DND-41 (cell line): ENCODE measurements around the gene SLC24A3.

Experiments used
- ATAC-seq: fragments of 200-7000 bp; cut with Tn5 transposase; 3 replicates; pipeline ENCODE4 v1.9.1; 2021; ENCODE audit warnings: low read depth; ENCODE audit not compliant: insufficient read depth
- DNase-seq: peaks from one replicate; pipeline ENCODE4 v3.0.0-alpha.2; 2020
- H2AFZ ChIP-seq: 2 replicates; pipeline ENCODE4 v1.6.0; 2012; ENCODE audit warnings: low read depth, low read length
- H3K27ac ChIP-seq: 2 replicates; pipeline ENCODE4 v1.5.1; 2012; ENCODE audit warnings: low read length, inconsistent platforms
- H3K27me3 ChIP-seq: fragments of 200-600 bp; sonication (generic); 2 replicates; pipeline ENCODE4 v1.6.0; 2012; ENCODE audit warnings: low read length, mild to moderate bottlenecking, inconsistent platforms; ENCODE audit not compliant: insufficient read depth, poor library complexity
- H3K36me3 ChIP-seq: 2 replicates; pipeline ENCODE4 v1.5.1; 2012; ENCODE audit warnings: low read length, inconsistent platforms; ENCODE audit not compliant: insufficient read depth
- H3K4me1 ChIP-seq: 2 replicates; pipeline ENCODE4 v1.5.1; 2012; ENCODE audit warnings: mild to moderate bottlenecking, low read length; ENCODE audit not compliant: insufficient read depth
- H3K4me2 ChIP-seq: 2 replicates; pipeline ENCODE4 v1.6.0; 2012; ENCODE audit warnings: mild to moderate bottlenecking, moderate library complexity, low read length, inconsistent platforms; ENCODE audit not compliant: insufficient read depth
- H3K4me3 ChIP-seq, 2 experiments: fragments of 200-600 bp in 1 of 2; shearing (Covaris generic) in 1 of 2; 2 replicates each; pipeline ENCODE4 v1.5.1; 2012 to 2016; ENCODE audit warnings: inconsistent platforms in 2 of 2, low read length in 2 of 2, mild to moderate bottlenecking in 2 of 2, low read depth in 1 of 2, moderate library complexity in 1 of 2
- H3K79me2 ChIP-seq: 2 replicates; pipeline ENCODE4 v1.6.0; 2012; ENCODE audit warnings: low read length, inconsistent platforms; ENCODE audit not compliant: insufficient read depth
- H3K9ac ChIP-seq: 2 replicates; pipeline ENCODE4 v1.6.0; 2012; ENCODE audit warnings: low read depth, mild to moderate bottlenecking, inconsistent platforms, low read length, moderate library complexity
- H3K9me3 ChIP-seq: 2 replicates; pipeline ENCODE4 v1.5.1; 2012; ENCODE audit warnings: low read length, moderate library complexity, mild to moderate bottlenecking, inconsistent platforms; ENCODE audit not compliant: insufficient read depth, severe bottlenecking
- H4K20me1 ChIP-seq: 2 replicates; pipeline ENCODE4 v1.6.0; 2012; ENCODE audit warnings: low read length; ENCODE audit not compliant: insufficient read depth
- EZH2 ChIP-seq: IDR thresholded peaks from 3 replicates; pipeline ENCODE4 v1.6.1; 2012; ENCODE audit warnings: borderline replicate concordance, low read depth, mild to moderate bottlenecking, moderate library complexity, low read length, inconsistent platforms; ENCODE audit not compliant: severe bottlenecking
- TF ChIP-seq, protein P1 (sequence below): IDR thresholded peaks from 2 replicates; pipeline ENCODE4 v1.5.1; 2012; ENCODE audit warnings: borderline replicate concordance, low read length, moderate library complexity, mild to moderate bottlenecking; ENCODE audit not compliant: poor library complexity, severe bottlenecking; ENCODE audit errors: extremely low read depth

Gene SLC24A3

DNA sequence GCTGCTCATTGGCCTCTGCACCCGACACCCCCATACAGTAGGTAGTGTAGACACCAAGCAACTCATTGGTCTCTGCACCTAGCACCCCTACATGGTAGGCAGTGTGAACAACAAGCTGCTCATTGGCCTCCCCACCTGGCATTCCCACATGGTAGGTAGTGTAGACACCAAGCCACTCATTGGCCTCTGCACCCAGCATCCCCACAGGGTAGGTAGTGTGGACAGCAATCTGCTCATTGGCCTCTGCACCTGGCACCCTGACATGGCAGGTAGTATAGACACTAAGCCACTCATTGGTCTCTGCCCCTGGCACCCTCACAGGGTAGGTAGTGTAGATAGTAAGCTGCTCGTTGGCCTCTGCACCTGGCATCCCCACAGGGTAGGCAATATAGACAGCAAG is 226.0 kb downstream of the SLC24A3 start:
- ATAC-seq (no peak), DNase-seq (no peak)
- Histone ChIP-seq H3K27ac (no peak overlapping the region), H3K9ac (no peak overlapping the region), H3K27me3 (no peaks in the 10 kb centered on the region), H3K36me3 (no peaks in the 10 kb centered on the region), H3K4me2 (no peak overlapping the region), H3K4me1 (peaks cover 15% of the 10 kb centered on the region), H4K20me1 (no peaks in the 10 kb centered on the region), H3K9me3 (peaks cover under 1% of the 10 kb centered on the region), H3K79me2 (no peaks in the 10 kb centered on the region), H2AFZ (no peak overlapping the region), H3K4me3 (no peak overlapping the region)
- TF ChIP-seq, protein P1, sequence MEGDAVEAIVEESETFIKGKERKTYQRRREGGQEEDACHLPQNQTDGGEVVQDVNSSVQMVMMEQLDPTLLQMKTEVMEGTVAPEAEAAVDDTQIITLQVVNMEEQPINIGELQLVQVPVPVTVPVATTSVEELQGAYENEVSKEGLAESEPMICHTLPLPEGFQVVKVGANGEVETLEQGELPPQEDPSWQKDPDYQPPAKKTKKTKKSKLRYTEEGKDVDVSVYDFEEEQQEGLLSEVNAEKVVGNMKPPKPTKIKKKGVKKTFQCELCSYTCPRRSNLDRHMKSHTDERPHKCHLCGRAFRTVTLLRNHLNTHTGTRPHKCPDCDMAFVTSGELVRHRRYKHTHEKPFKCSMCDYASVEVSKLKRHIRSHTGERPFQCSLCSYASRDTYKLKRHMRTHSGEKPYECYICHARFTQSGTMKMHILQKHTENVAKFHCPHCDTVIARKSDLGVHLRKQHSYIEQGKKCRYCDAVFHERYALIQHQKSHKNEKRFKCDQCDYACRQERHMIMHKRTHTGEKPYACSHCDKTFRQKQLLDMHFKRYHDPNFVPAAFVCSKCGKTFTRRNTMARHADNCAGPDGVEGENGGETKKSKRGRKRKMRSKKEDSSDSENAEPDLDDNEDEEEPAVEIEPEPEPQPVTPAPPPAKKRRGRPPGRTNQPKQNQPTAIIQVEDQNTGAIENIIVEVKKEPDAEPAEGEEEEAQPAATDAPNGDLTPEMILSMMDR: no peak
- TF ChIP-seq EZH2: no peak

DNA sequence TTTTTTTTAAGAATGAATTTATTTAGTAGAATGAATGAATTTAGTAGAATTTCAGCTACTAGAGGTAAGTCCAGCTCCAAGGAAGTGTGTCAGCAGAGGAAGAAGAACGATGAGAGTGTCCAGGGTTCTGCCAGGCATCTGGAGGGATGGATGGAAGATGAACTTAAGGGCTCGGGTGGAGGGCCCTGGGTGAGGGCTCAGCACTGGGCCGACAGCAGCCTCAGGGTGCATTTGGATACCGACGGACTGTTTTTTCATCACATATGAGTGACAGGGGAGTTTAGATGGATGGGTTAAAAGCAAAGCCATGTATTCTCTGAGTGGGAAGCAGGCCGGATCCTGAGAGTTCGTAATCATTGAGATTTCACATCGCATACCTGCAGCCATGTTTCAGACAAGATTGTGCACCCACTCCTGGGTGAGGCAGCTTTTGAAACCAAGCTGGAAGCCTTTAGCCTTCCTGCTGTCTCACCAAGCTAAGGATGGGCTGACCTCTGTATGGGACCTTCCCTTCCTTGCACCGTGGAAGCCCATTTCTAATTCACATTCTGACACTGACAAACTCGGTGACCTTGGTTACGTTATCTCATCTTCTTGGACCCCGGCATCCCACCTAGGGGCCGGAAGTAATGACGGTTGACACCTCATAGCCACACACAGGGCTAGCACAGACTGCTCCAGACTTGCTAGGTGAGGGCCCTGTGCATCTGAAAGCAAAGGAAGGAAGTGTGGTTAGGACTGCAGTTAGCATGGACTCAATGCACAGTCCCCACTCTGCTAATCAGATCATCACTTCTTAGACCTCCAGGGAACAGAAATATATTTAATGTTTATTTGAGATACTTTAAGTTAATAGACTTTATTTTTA is 228.5 kb downstream of the SLC24A3 start:
- Histone ChIP-seq H3K36me3 (no peaks in the 10 kb centered on the region), H4K20me1 (no peaks in the 10 kb centered on the region), H3K27me3 (no peaks in the 10 kb centered on the region), H3K4me3 (no peak overlapping the region), H3K9me3 (peaks cover 4% of the 10 kb centered on the region), H3K79me2 (no peaks in the 10 kb centered on the region), H3K9ac (no peak overlapping the region), H3K27ac (no peak overlapping the region), H3K4me2 (no peak overlapping the region), H2AFZ (no peak overlapping the region), H3K4me1 (peaks cover 15% of the 10 kb centered on the region)
- peak; percentile 64 for DNase-seq
- no peak for TF ChIP-seq EZH2
- TF ChIP-seq, protein P1: no peak
- peak; percentile 99 for ATAC-seq

DNA sequence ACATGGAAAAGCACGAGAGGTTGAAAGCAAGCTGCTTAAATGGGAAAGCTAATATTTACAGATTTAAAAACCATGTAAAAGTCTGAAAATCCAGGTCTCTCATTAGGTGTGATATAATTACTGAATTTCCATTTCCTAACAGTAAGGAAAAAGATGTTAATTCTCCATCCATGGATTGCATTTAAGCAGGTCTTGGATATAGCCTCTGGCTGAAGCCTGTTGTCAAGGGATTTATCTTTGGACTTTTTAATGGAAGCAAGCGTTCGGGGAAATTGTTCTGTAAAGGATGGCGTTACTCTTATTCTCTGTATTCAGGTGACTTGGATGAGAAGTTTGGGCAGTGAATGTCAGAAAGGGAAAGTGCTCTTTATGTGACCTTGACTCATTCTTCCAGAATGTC is 233.8 kb downstream of the SLC24A3 start:
- H3K4me3 ChIP-seq: no peak overlapping the region
- no peaks in the 10 kb centered on the region for H3K27me3 ChIP-seq
- DNase-seq: no peak
- H4K20me1 ChIP-seq: no peaks in the 10 kb centered on the region
- H3K36me3 ChIP-seq: no peaks in the 10 kb centered on the region
- TF ChIP-seq, protein P1: no peak
- TF ChIP-seq EZH2: no peak
- no peak overlapping the region for H3K27ac ChIP-seq
- peaks cover 8% of the 10 kb centered on the region for H3K4me1 ChIP-seq
- ATAC-seq: no peak
- peaks cover 4% of the 10 kb centered on the region for H3K9me3 ChIP-seq
- H2AFZ ChIP-seq: no peak overlapping the region
- no peak overlapping the region for H3K9ac ChIP-seq
- no peak overlapping the region for H3K4me2 ChIP-seq
- H3K79me2 ChIP-seq: no peaks in the 10 kb centered on the region
